Hematopoietic multipotent progenitor cell (in vitro differentiated cells): ENCODE data around the gene GBX1. TPM values are rescaled to one million over a fixed set of nuclear protein-coding genes. Genes with fewer than 3 reads are reported as not detected.
A peak's percentile ranks its signal among the peaks of the same experiment; 100 is the strongest.

Experiments
- DNase-seq, 3 donors: peaks; one replicate each; pipeline ENCODE4 v3.0.0-alpha.2; 2011 to 2015; ENCODE audit warnings: low read depth in 2 of 3, low spot score in 2 of 3
- total RNA-seq: library from RNA; depleted of rRNA; stranded (reverse); fragments of >200 nt; gene quantifications from one replicate; pipeline ENCODE4 v1.2.3, GENCODE V29; 2012

Gene GBX1
- total RNA-seq, 1 donor: not detected

- no peak for DNase-seq
Observed at GRCh38 chr7:151129117-151129959, 38.2 kb downstream of the GBX1 start.

- no peak for DNase-seq
Observed at GRCh38 chr7:151128716-151129115, 38.8 kb downstream of the GBX1 start.

GRCh38 chr7:151128144-151128543 is 39.4 kb downstream of the GBX1 start:
- DNase-seq: no peak

- DNase-seq: no peak
Observed at GRCh38 chr7:151126491-151127137, 40.9 kb downstream of the GBX1 start.

- DNase-seq: no peak
Observed at GRCh38 chr7:151125846-151126481, 41.5 kb downstream of the GBX1 start.

- peak in 1 of 3 donors; percentile 16 for DNase-seq
Observed at GRCh38 chr7:151125470-151125845, 42.0 kb downstream of the GBX1 start.

GRCh38 chr7:151124899-151125399 is 42.5 kb downstream of the GBX1 start:
- DNase-seq: no peak

GRCh38 chr7:151124481-151124880 is 43.0 kb downstream of the GBX1 start:
- DNase-seq: no peak

GRCh38 chr7:151123822-151124464 is 43.6 kb downstream of the GBX1 start:
- peak; percentile 78 to 82 (median 80) for DNase-seq

GRCh38 chr7:151123158-151123821 is 44.2 kb downstream of the GBX1 start:
- no peak for DNase-seq

GRCh38 chr7:151122796-151123157 is 44.7 kb downstream of the GBX1 start:
- no peak for DNase-seq

GRCh38 chr7:151122276-151122675 is 45.2 kb downstream of the GBX1 start:
- no peak for DNase-seq

- DNase-seq: no peak
Observed at GRCh38 chr7:151121380-151122170, 45.9 kb downstream of the GBX1 start.

GRCh38 chr7:151120896-151121295 is 46.6 kb downstream of the GBX1 start:
- no peak for DNase-seq

GRCh38 chr7:151119902-151120301 is 47.6 kb downstream of the GBX1 start:
- no peak for DNase-seq

GRCh38 chr7:151119055-151119415 is 48.5 kb downstream of the GBX1 start:
- DNase-seq: no peak

GRCh38 chr7:151118108-151119054 is 49.1 kb downstream of the GBX1 start:
- no peak for DNase-seq

- DNase-seq: no peak
Observed at GRCh38 chr7:151117565-151117964, 49.9 kb downstream of the GBX1 start.
